Measurements from ENCODE around the gene CCR5. TPM values are rescaled to one million over a fixed set of nuclear protein-coding genes. Genes with fewer than 3 reads are reported as not detected.

CCR5 gene
- not detected in 2 replicates for total RNA-seq

DNA sequence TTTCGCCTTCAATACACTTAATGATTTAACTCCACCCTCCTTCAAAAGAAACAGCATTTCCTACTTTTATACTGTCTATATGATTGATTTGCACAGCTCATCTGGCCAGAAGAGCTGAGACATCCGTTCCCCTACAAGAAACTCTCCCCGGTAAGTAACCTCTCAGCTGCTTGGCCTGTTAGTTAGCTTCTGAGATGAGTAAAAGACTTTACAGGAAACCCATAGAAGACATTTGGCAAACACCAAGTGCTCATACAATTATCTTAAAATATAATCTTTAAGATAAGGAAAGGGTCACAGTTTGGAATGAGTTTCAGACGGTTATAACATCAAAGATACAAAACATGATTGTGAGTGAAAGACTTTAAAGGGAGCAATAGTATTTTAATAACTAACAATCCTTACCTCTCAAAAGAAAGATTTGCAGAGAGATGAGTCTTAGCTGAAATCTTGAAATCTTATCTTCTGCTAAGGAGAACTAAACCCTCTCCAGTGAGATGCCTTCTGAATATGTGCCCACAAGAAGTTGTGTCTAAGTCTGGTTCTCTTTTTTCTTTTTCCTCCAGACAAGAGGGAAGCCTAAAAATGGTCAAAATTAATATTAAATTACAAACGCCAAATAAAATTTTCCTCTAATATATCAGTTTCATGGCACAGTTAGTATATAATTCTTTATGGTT is at the start of gene CCR5:
TSS of gene CCR5 (plus strand) at position 108 of the 680 bp plus-strand sequence. CDS start 1,957 bp downstream, outside the sequence.

DNA sequence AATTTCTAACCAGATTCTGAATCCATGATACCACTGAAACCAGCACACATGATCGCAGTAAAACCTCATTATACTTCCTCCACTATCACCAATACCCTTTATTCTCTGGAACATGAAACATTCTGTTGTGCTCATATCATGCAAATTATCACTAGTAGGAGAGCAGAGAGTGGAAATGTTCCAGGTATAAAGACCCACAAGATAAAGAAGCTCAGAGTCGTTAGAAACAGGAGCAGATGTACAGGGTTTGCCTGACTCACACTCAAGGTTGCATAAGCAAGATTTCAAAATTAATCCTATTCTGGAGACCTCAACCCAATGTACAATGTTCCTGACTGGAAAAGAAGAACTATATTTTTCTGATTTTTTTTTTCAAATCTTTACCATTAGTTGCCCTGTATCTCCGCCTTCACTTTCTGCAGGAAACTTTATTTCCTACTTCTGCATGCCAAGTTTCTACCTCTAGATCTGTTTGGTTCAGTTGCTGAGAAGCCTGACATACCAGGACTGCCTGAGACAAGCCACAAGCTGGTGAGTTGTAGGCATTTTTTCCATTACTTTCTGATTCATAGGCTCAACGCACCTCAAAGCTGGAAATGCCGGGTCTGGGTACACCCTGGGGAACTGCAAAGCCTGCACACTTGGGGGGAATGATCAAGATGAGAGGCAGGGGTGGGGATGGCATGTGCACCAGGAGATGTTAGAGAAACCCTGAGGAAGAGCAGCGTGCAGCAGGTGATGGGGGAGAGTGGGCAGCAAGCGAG is 16.9 kb upstream of the CCR5 start, which contains the start of gene CCR2:
TSS of gene CCR2 (plus strand) at position 465 of the 764 bp plus-strand sequence. CDS start 3,417 bp downstream, outside the sequence.

DNA sequence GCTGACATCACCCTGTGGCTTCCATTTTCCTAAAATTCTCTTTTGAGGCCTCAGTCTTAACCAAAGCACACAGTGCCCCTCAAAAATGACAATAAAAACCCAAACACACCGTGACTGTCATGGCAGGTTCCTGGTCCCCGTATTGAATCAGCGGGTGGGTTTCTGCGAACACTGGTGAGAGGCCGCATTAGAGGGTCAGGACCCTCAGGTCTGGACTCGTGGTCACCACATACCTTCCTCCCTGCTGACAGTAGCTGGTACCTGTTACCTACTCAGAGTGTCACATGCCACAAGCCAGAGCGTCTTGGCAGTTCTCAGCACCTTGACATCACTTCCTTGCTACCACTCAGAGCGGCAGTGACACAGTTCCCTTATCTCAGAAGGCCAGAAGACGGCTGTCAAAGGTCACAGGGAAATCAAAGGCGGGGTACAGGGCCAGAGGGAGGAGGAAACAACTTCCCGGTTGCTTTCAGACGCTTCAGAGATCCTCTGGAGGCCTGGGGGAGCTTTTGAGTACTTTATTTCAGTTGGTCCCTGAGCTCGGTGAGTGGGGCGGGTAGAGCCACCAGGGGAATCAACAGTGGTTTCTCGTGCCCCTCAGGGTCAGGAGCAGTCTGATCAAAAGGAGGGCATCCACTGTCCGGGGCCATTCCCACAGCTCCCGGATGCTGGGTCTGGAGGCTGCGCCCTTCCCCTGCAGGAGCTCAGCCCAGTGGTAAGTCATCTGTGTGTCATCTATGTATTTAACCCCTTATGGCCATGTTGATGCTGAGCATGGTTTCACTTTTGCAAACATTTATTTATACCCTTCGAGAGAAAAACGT is 36.3 kb downstream of the CCR5 start, which contains the start of the genes CCR5AS and CCRL2:
TSS of gene CCR5AS (minus strand) at position 279 of the 824 bp plus-strand sequence.
TSS of gene CCRL2 (plus strand) at position 472 of the 824 bp plus-strand sequence. CDS start 821 bp downstream, outside the sequence.

Other genes with a start within 250 kb of the CCR5 start
- under 0.01 and 0.28 TPM in 2 replicates for gene CCR1, start 162.6 kb upstream of the CCR5 start, total RNA-seq
- not detected in 2 replicates for gene CCR3, start 128.5 kb upstream of the CCR5 start, total RNA-seq
- not detected in 2 replicates for gene CCR2, start 16.8 kb upstream of the CCR5 start, total RNA-seq
- gene CCRL2, start 36.3 kb downstream of the CCR5 start, total RNA-seq: 0.19 and 0.28 TPM in 2 replicates
- gene LTF, start 94.0 kb downstream of the CCR5 start, total RNA-seq: 0.38 and 2.0 TPM in 2 replicates
- gene RTP3, start 127.0 kb downstream of the CCR5 start, total RNA-seq: not detected in 2 replicates
- 3.6 and 5.4 TPM in 2 replicates for gene LRRC2, start 195.4 kb downstream of the CCR5 start, total RNA-seq
- not detected in 2 replicates for gene FAM240A, start 241.6 kb downstream of the CCR5 start, total RNA-seq

Measured in regular cardiac myocyte (primary cell).